Measurements from ENCODE around the gene SLC10A3. TPM values are rescaled to one million over a fixed set of nuclear protein-coding genes. Genes with fewer than 3 reads are reported as not detected.
A peak's percentile ranks its signal among the peaks of the same experiment; 100 is the strongest.

Gene SLC10A3
- total RNA-seq, 2 experiments from 2014 or later, result 18.0 to 19.0 TPM

DNA sequence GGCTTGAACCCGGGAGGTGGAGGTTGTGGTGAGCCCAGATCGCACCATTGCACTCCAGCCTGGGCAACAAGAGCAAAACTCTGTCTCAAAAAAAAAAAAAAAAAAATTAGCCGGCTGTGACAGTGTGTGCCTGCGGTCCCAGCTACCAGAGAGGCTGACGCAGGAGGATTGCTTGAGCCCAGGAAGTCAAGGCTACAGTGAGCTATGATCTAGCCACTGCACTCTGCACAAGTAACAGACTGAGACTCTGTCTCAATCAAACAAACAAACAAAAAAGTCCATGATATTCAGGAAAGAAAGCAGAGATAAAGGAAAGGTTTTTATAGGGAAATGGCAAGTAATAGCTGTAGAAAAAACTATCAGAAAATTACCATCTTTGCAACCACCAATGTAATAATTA lies 9.2 kb downstream of the SLC10A3 start:
- H3K4me1 Mint-ChIP-seq, result peaks cover 20% of the 10 kb centered on the region
- no peak for DNase-seq
- peaks cover 5% of the 10 kb centered on the region for H3K36me3 Mint-ChIP-seq
- H3K27me3 Mint-ChIP-seq, result no peaks in the 10 kb centered on the region
- H3K4me3 Mint-ChIP-seq, result no peak overlapping the region
- no peak overlapping the region for H3K27ac Mint-ChIP-seq
- no peaks in the 10 kb centered on the region for H3K9me3 Mint-ChIP-seq

DNA sequence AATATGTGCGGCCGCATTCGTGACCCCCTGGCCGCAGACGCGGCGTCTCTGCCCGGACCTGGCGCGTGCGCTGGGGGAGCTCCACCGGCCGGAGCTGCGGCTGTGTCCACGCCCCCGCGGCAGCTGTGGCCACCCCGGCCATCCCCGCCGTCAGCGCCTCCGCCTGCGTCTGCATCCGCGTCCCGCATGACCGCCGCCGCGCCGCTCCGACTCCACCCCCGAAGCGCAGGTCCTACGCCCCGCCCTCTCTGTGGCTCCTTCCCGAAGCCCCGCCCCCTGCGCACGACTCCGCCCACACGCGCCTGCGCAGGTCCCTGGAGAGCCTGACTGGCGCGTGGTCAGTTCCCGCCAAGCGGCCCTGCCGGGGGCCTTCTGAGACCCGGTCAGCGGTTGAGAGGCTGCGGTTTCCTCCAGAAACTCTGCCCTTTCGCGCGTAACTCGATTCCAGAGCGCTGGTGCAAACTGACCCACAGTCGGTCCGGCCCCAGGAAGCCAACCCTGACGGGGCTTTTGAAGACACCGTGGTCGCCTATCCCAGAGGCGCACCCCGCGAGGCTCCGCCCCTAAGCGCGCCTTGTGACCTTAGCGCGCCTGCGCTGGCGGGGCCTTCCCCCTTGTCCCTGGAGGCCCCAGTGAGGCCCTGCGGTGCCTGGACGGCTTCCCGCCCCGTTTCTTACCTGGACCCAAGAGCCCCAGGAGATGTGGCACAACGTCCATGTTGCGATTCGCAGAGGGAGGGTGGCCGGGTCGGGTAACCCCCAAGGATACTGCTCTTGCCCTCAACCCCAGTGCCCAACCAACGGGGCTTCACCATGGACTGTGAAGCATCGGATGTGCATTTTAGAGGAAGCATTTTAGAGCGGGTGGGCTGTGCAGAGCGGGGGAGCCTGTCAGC lies 11.5 kb downstream of the SLC10A3 start, which contains the start of gene LAGE3:
Gene LAGE3 (minus strand): TSS at position 554 of the 895 bp plus-strand sequence. CDS start 366 bp downstream, at position 188.
- peak within 1 kb of the TSS; percentile 95 for H3K27ac Mint-ChIP-seq
- no peaks in the 10 kb centered on the region for H3K9me3 Mint-ChIP-seq
- no peaks in the 10 kb centered on the region for H3K27me3 Mint-ChIP-seq
- DNase-seq, result peak; percentile 93
- peaks cover 8% of the 10 kb centered on the region for H3K36me3 Mint-ChIP-seq
- H3K4me3 Mint-ChIP-seq, result peak within 1 kb of the TSS; percentile 89
- H3K4me1 Mint-ChIP-seq, result peaks cover 18% of the 10 kb centered on the region

DNA sequence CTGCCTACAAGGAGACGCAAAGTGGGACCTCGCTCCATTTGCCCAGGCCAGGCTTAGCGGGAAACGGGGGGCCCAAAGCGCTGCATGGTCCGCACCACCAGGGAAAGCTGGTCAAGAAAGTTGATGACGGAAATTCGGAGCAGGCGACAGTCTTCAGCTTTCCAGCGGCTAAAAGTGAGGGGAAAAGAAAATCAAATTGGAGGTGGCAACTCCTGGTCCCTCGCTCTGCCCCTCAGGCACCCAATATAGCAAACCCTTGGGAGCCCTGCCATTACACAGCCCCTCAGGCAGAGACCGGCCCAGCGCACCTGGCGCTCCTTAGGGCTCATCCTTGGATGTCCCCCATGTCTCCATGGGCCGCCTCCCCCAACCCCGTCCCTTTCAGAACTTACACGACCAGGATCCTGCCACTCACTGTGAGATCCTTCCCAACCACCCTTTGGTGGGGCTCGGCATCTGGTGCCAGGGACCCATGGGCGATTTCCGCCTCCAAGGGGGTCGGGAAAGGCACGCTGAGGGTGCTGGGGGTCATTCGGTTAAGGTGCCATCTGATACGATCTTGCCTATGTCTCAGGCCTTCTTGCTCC lies 12.4 kb downstream of the SLC10A3 start:
- peaks cover 13% of the 10 kb centered on the region for H3K4me1 Mint-ChIP-seq
- DNase-seq, result no peak
- no peaks in the 10 kb centered on the region for H3K9me3 Mint-ChIP-seq
- no peaks in the 10 kb centered on the region for H3K27me3 Mint-ChIP-seq
- peak overlapping the region; percentile 74 for H3K27ac Mint-ChIP-seq
- peak overlapping the region; percentile 89 for H3K4me3 Mint-ChIP-seq
- H3K36me3 Mint-ChIP-seq, result peaks cover 6% of the 10 kb centered on the region

DNA sequence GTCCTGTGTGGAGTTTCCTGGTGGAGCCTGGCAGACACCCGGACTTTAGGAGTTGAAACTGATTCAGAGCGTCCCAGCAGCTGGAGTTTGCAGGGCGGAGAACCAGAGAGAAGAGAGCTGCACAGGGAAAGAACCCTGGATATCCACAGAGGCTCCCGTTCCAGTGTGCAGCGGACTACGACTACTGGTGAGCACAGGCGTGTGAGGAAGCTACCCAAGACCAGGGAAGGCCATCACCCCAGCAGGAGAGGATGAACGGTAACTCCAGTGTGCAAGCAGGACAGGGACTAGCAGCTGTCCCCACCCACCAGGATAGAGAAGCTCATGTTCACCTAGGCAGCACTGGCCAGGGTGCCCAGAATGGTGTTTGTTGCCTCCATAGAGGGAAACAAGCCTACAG lies 13.6 kb downstream of the SLC10A3 start:
- Mint-ChIP-seq H3K4me1 (peaks cover 13% of the 10 kb centered on the region), H3K4me3 (no peak overlapping the region), H3K9me3 (no peaks in the 10 kb centered on the region), H3K27ac (no peak overlapping the region), H3K36me3 (peaks cover 6% of the 10 kb centered on the region), H3K27me3 (no peaks in the 10 kb centered on the region)
- DNase-seq, result no peak

DNA sequence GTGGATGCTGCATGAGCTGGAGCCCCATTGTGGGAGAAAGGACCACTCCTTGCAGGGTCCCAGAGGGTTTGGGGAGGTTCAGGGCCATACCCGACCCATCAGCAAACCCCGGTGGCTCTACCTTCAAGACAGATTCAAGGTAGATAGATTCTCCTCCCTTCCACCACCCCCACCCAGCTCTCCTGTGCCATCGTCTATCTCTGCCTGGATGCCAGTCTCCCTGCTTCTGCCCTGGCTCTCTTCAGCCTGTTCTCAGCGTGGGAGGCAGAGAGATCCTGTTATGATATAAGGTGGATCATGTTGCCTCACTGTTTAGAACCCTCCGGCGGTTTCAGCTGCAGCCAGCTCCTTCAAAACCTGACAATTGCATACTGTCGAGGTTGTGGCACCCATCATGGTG lies 16.7 kb downstream of the SLC10A3 start:
- Mint-ChIP-seq H3K9me3 (no peaks in the 10 kb centered on the region), H3K36me3 (peaks cover 6% of the 10 kb centered on the region), H3K4me1 (peaks cover 11% of the 10 kb centered on the region), H3K4me3 (no peak overlapping the region), H3K27ac (no peak overlapping the region), H3K27me3 (no peaks in the 10 kb centered on the region)
- no peak for DNase-seq

DNA sequence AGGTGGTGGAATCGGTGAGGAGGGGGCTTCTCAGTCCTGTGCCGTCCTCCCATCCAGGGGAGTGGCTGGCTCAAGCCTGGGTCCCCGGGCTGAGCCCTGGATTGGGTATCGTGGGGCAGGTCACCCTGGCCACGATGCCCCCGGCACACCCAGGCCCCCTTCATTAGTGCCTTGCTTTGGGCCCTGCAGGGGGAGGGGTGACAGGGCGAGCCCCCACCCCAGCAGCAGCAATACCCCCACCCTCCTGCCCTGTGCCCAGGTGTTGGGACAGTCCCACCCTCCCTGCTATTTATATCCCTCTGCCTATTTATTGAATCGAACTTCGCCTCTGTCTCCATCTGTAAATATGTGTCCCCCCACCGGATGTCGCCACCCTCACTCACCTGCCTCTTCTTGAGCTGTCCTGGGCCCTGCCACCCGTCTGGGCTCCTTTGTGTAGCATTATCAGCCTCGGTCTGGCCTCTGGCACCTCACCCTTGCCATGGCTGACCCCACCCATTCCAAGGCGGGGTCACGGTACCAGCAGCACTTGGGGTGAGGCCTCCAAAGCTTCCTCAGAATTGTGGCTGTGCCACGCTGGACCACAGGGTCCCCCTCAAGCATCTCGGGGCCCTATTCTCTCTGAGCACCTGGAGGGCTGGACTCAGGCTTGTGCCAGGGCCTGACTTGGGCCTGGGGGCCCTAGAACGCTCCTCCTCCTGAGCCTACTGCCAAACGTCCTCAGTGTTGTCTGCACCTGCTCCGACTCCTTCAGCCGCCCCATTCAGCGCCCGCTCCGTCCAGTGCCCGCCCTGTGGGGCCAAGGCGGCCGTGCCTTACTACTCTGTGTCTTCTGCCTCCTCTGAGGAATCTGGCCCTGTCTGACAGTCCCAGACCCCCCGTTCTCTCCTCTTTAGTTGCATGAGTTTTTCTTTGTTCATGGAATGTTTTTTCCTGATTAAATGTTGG lies 17.5 kb downstream of the SLC10A3 start:
- no peaks in the 10 kb centered on the region for H3K27me3 Mint-ChIP-seq
- H3K4me3 Mint-ChIP-seq, result no peak overlapping the region
- H3K27ac Mint-ChIP-seq, result no peak overlapping the region
- H3K9me3 Mint-ChIP-seq, result no peaks in the 10 kb centered on the region
- H3K36me3 Mint-ChIP-seq, result peaks cover 4% of the 10 kb centered on the region
- no peak for DNase-seq
- H3K4me1 Mint-ChIP-seq, result peaks cover 11% of the 10 kb centered on the region

DNA sequence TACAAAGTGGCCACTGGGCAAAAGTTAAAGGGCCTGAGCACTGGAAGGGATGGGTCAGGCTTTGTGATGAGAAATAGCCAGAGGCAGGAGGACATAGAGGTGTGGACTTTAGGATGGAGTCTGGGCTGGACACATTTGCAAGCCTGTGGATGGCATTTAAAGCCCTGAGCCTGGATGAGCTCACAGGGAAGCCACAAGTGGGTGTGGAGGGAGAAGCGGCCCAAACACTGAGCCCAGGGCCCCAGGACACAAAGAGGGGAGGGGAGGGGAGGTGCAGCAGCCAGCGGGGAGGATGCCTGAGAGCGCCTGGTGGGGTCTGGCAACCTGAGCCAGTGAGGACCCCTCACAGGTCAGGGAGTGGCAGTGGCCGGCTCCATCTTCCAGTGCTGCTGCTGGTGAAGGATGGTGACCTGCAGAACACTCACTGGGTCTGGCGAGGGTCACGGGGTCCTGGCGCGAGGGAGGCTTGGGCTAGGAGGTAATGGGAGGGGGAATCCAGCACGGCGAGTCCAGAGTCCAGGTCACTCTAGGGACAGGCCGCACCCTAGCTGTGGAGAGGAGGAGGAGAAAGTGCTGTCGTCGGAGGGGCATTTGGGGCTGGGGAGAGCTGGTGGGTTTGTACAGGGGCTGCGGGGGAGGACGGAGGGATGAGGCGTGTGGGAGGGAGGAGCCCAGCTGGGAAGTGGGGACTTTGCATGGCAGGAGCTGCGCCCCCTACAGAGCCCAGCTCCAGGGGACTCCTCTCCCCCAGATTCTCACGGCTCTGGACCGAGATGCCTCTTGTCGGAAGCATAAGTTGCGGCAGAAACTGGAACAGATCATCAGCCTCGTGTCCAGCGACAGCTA lies 18.4 kb downstream of the SLC10A3 start:
- H3K9me3 Mint-ChIP-seq, result no peaks in the 10 kb centered on the region
- H3K4me1 Mint-ChIP-seq, result peaks cover 3% of the 10 kb centered on the region
- H3K4me3 Mint-ChIP-seq, result no peak overlapping the region
- DNase-seq, result no peak
- H3K27ac Mint-ChIP-seq, result peak overlapping the region; percentile 62
- H3K36me3 Mint-ChIP-seq, result peaks cover 2% of the 10 kb centered on the region
- H3K27me3 Mint-ChIP-seq, result no peaks in the 10 kb centered on the region

DNA sequence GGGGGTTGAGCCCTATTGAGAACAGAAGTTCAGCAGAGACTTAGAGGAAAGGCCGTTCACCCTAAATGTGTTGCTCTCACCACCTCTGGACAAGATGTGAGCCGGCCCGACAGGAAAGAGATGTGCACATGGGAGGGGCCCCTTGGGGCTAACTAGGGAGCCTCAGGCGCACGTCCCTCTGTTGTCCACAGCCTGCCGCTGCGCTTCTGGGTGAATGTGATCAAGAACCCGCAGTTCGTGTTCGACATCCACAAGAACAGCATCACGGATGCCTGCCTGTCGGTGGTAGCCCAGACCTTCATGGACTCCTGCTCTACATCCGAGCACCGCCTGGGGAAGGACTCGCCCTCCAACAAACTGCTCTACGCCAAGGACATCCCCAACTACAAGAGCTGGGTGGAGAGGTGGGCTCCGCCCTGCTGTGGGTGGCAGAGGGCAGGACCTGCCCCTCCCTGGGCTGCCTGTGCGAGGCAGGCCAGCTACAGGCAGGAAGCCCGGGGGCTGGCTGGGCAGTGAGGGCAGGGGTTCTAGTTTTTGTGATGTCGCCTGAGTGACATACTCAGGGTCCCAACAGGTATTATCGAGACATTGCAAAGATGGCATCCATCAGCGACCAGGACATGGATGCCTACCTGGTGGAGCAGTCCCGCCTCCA lies 19.4 kb downstream of the SLC10A3 start:
- no peaks in the 10 kb centered on the region for H3K9me3 Mint-ChIP-seq
- DNase-seq, result no peak
- H3K36me3 Mint-ChIP-seq, result peaks cover 2% of the 10 kb centered on the region
- H3K4me1 Mint-ChIP-seq, result peaks cover 3% of the 10 kb centered on the region
- no peaks in the 10 kb centered on the region for H3K27me3 Mint-ChIP-seq
- H3K27ac Mint-ChIP-seq, result no peak overlapping the region
- H3K4me3 Mint-ChIP-seq, result no peak overlapping the region

DNA sequence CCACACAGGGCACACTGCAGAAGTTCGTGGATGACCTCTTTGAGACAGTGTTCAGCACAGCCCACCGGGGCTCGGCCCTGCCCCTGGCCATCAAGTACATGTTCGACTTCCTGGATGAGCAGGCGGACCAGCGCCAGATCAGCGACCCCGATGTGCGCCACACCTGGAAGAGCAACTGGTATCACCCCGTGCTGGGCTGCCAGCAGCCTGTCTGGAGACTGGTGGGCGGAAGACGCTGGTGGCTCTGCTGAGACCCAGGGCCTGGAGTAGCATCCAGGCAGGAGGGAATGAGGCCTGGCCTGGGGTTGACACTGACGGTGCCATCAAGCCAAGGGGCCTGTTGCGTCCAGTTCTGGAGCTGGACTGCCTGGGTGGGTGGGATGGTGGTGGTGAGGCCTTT lies 20.0 kb downstream of the SLC10A3 start:
- DNase-seq, result no peak
- Mint-ChIP-seq H3K36me3 (peaks cover under 1% of the 10 kb centered on the region), H3K27me3 (no peaks in the 10 kb centered on the region), H3K4me3 (no peak overlapping the region), H3K9me3 (no peaks in the 10 kb centered on the region), H3K27ac (no peak overlapping the region), H3K4me1 (no peaks in the 10 kb centered on the region)

DNA sequence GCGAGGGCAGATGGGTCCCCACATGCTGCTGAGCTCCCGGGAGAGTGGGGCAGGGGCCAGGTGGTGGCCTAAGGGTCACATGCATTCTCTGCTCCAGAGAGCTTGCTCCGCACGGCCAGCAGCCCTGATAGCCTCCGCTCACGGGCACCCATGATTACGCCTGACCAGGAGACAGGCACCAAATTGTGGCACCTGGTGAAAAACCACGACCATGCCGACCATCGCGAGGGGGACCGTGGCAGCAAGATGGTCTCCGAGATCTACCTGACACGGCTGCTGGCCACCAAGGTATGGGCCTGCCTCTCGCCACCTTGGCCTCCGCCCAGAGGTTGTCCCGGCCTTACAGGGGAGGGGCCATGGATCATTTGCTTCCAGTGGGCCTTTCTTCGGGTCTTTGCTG lies 20.5 kb downstream of the SLC10A3 start:
- H3K36me3 Mint-ChIP-seq, result no peaks in the 10 kb centered on the region
- no peaks in the 10 kb centered on the region for H3K4me1 Mint-ChIP-seq
- H3K4me3 Mint-ChIP-seq, result no peak overlapping the region
- no peaks in the 10 kb centered on the region for H3K9me3 Mint-ChIP-seq
- no peak for DNase-seq
- no peaks in the 10 kb centered on the region for H3K27me3 Mint-ChIP-seq
- no peak overlapping the region for H3K27ac Mint-ChIP-seq

DNA sequence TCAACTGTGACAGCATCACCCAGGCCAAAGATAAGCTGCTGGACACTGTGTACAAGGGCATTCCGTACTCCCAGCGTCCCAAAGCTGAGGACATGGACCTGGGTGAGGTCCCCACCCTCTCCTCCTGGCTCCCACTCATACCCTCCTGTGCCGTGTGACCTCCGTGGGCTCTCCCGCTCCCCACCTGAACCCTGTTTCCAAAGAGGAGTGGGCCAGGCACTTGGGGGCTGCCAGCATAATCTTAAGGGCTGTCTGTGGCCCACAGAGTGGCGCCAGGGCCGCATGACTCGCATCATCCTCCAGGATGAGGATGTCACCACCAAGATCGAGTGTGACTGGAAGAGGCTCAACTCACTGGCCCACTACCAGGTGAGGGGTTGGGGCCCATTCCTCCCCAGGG lies 21.3 kb downstream of the SLC10A3 start:
- H3K27ac Mint-ChIP-seq, result no peak overlapping the region
- no peaks in the 10 kb centered on the region for H3K4me1 Mint-ChIP-seq

DNA sequence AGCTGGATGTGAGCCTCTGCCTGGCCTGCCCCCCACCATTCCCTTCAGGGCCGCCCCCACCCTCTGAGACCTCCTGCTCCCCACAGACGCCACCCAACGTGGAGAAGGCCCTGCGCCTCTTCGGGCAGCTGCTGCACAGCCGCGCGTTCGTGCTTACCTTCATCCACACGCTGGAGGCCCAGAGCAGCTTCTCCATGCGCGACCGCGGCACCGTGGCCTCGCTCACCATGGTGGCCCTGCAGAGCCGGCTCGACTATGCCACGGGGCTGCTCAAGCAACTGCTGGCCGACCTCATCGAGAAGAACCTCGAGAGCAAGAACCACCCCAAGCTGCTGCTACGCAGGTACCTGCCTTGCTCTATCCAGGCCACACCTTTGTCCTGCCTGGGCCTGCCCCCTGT lies 22.2 kb downstream of the SLC10A3 start:
- DNase-seq, result no peak
- Mint-ChIP-seq H3K27me3 (no peaks in the 10 kb centered on the region), H3K27ac (no peak overlapping the region), H3K36me3 (no peaks in the 10 kb centered on the region), H3K4me1 (no peaks in the 10 kb centered on the region), H3K9me3 (no peaks in the 10 kb centered on the region), H3K4me3 (no peak overlapping the region)

More for the DNA sequence above, 21.3 kb downstream of the SLC10A3 start:
- Mint-ChIP-seq H3K4me3 (no peak overlapping the region), H3K27me3 (no peaks in the 10 kb centered on the region), H3K36me3 (no peaks in the 10 kb centered on the region), H3K9me3 (no peaks in the 10 kb centered on the region)
- DNase-seq, result no peak

DNA sequence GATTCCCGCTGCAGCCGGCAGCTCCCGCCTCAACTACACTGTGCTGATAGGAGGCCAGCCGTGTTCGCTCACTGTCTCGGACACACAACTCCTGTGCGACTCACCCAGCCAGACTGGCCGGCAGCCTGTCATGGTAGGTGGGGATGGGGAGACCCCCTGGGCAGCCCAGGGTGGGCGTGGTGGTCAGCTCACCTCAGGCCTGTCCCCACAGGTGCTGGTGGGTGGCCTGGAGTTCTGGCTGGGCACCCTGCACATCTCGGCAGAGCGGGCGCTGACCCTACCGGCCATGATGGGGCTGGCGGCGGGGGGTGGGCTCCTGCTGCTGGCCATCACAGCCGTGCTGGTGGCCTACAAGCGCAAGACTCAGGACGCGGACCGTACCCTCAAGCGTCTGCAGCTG lies 22.9 kb downstream of the SLC10A3 start:
- no peaks in the 10 kb centered on the region for H3K4me1 Mint-ChIP-seq
- no peak for DNase-seq
- H3K4me3 Mint-ChIP-seq, result no peak overlapping the region
- no peaks in the 10 kb centered on the region for H3K36me3 Mint-ChIP-seq
- no peak overlapping the region for H3K27ac Mint-ChIP-seq
- H3K9me3 Mint-ChIP-seq, result no peaks in the 10 kb centered on the region
- no peaks in the 10 kb centered on the region for H3K27me3 Mint-ChIP-seq

DNA sequence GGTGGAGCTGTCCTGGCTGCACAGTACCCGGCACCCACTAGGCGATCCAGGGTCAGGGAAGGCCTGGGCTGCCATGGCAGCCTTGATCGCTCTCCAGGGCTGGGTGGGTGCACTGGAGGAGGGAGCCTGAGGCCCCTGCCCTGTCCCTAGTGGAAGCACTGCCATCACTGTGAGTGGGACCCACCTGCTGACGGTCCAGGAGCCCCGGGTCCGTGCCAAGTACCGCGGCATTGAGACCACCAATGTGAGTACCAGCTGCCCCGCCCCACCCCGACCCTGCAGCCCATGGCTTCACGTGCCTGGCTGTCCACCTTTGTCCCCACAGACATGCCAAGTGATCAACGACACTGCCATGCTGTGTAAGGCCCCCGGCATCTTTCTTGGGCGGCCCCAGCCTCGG lies 23.5 kb downstream of the SLC10A3 start:
- Mint-ChIP-seq H3K4me1 (no peaks in the 10 kb centered on the region), H3K27ac (no peak overlapping the region), H3K27me3 (no peaks in the 10 kb centered on the region), H3K9me3 (no peaks in the 10 kb centered on the region), H3K4me3 (no peak overlapping the region), H3K36me3 (no peaks in the 10 kb centered on the region)
- DNase-seq, result no peak

All from activated naive CD8-positive, alpha-beta T cell treated with anti-CD3 and anti-CD28 coated beads for 36 hours (primary cell).